ENCODE results near the gene SGCA. TPM values are rescaled to one million over a fixed set of nuclear protein-coding genes. Genes with fewer than 3 reads are reported as not detected.

The SGCA gene
- total RNA-seq, 1 experiment from 2014 or later: 0.24 TPM

DNA sequence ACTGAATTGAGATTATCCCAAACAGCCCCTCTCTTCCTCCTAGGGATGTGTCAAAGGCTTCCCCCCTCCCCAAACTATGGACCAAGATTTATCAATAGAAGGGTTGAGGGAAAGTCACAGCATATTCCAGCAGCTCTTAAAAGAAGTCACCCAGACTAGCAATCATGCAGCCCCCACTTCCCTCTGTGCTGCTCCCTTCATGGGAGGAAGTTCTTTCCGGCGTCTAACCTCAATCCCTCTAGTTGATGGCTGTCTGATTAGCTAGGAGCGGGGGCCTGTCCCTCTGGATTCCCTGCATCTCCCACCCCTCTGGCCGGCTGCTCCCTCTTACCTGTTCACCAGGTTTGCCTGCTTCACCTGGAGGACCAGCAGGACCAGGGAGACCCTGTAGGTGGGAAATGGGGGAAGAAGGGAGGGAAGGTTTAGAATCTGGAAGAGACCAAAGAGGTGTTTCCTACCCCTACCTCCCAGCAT, 26.4 kb downstream of the SGCA start:
- Histone ChIP-seq H3K23me2 (ENCODE audit: insufficient read length, low read depth, low read length, poor library complexity, severe bottlenecking) (no peaks in the 10 kb centered on the region), H3K18ac (ENCODE audit: insufficient read length, low read depth, low read length) (no peak overlapping the region), H3K14ac (ENCODE audit: insufficient read depth, low read length) (no peak overlapping the region), H2BK5ac (ENCODE audit: insufficient read length, low read length) (no peak overlapping the region), H4K20me1 (ENCODE audit: control insufficient read depth, insufficient read depth, insufficient read length) (no peaks in the 10 kb centered on the region), H3K79me2 (ENCODE audit: insufficient read depth, low read length) (no peaks in the 10 kb centered on the region), H3K4me2 (ENCODE audit: insufficient read depth, insufficient read length, low read length) (no peak overlapping the region), H3K27ac (ENCODE audit: insufficient read length, low read depth, low read length) (no peak overlapping the region), H2BK20ac (ENCODE audit: low read depth, low read length, poor library complexity, severe bottlenecking) (no peak overlapping the region), H3K9me3 (ENCODE audit: control insufficient read depth, low read depth, low read length) (no peaks in the 10 kb centered on the region), H2BK12ac (ENCODE audit: insufficient read length, low read depth, low read length) (no peak overlapping the region), H2BK120ac (ENCODE audit: low read depth, low read length, poor library complexity, severe bottlenecking) (no peak overlapping the region), H3K4me1 (ENCODE audit: insufficient read depth, low read length) (no peaks in the 10 kb centered on the region), H2BK15ac (ENCODE audit: low read depth, low read length) (no peak overlapping the region), H4K5ac (ENCODE audit: insufficient read length, low read depth, low read length) (no peak overlapping the region), H3K9ac (ENCODE audit: extremely low read depth, insufficient read length, low read length) (no peak overlapping the region), H3K79me1 (ENCODE audit: insufficient read depth, low read depth, low read length, poor library complexity, severe bottlenecking) (no peaks in the 10 kb centered on the region), H2AFZ (ENCODE audit: low read length) (no peak overlapping the region), H2AK5ac (ENCODE audit: insufficient read length, low read length) (no peak overlapping the region), H4K91ac (ENCODE audit: insufficient read length, low read depth, low read length) (no peak overlapping the region), H3T11ph (ENCODE audit: low read length) (no peak overlapping the region), H3K27me3 (ENCODE audit: insufficient read depth, low read length) (no peaks in the 10 kb centered on the region), H3K23ac (ENCODE audit: insufficient read length, low read depth, low read length) (no peak overlapping the region), H3K56ac (ENCODE audit: insufficient read length, low read depth, low read length) (no peak overlapping the region), H3K4ac (ENCODE audit: low read depth, low read length) (no peak overlapping the region), H4K8ac (replicated peaks; ENCODE audit: insufficient read length, low read depth, low read length) (no peak overlapping the region)
- WGBS (ENCODE audit: extremely low coverage, insufficient read length, low lambda C conversion rate): no CpG with 5 or more reads among the region's 4 CpGs
- Mint-ChIP-seq H3K4me1 (no peaks in the 10 kb centered on the region), H3K27ac (no peak overlapping the region), H3K27me3 (ENCODE audit: low read depth) (no peaks in the 10 kb centered on the region), H3K36me3 (ENCODE audit: insufficient read depth in 1 of 3, low read depth in 3 of 3) (peaks cover 5 to 85% (median 73%) of the 10 kb centered on the region in 3 experiments; a peak in 6 of 7 replicates), H3K4me3 (no peak overlapping the region), H3K9me3 (no peaks in the 10 kb centered on the region)
- DNase-seq: no peak
- TF ChIP-seq, protein P1, sequence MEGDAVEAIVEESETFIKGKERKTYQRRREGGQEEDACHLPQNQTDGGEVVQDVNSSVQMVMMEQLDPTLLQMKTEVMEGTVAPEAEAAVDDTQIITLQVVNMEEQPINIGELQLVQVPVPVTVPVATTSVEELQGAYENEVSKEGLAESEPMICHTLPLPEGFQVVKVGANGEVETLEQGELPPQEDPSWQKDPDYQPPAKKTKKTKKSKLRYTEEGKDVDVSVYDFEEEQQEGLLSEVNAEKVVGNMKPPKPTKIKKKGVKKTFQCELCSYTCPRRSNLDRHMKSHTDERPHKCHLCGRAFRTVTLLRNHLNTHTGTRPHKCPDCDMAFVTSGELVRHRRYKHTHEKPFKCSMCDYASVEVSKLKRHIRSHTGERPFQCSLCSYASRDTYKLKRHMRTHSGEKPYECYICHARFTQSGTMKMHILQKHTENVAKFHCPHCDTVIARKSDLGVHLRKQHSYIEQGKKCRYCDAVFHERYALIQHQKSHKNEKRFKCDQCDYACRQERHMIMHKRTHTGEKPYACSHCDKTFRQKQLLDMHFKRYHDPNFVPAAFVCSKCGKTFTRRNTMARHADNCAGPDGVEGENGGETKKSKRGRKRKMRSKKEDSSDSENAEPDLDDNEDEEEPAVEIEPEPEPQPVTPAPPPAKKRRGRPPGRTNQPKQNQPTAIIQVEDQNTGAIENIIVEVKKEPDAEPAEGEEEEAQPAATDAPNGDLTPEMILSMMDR (conservative IDR thresholded peaks at IDR 0.05): no peak

All from H9 (cell line).